HepG2 (cell line): ENCODE measurements around the gene RASD2. TPM values are rescaled to one million over a fixed set of nuclear protein-coding genes. Genes with fewer than 3 reads are reported as not detected.

Source experiments
- ATAC-seq: fragments of 200-7000 bp; cut with Tn5 transposase; 3 replicates; pipeline ENCODE4 v1.9.1; 2020; ENCODE audit warnings: mild to moderate bottlenecking, moderate library complexity
- BruUV-seq: library from RNA; stranded (reverse); fragments of 400-500 nt; replicated peaks from 2 replicates; lab custom pipeline; 2021; lab: Mats Ljungman, UMichigan
- CTCF ChIA-PET: fragments of 300-600 bp; formaldehyde crosslinking; extraction: SDS; loops from one replicate; lab custom pipeline; 2021; ENCODE audit warnings: low total read pairs, inconsistent platforms, low intra/inter-chr PET ratio; lab: Yijun Ruan, JAX
- POLR2A ChIA-PET: fragments of 350-600 bp; sonication (Branson Sonifier 250); formaldehyde crosslinking; loops from one replicate; lab custom pipeline; 2020; ENCODE audit warnings: antibody characterized with exemption, inconsistent platforms; lab: Yijun Ruan, JAX
- DNase-seq: peaks from one replicate; pipeline ENCODE4 v3.0.0-alpha.2; 2015; ENCODE audit warnings: low spot score
- FAIRE-seq: peaks from 3 replicates; lab custom pipeline; 2011; peaks lifted over from hg19 to GRCh38; lab: Jason Lieb, UNC
- H2AFZ ChIP-seq: one replicate; pipeline ENCODE4 v1.6.1; 2011; ENCODE audit warnings: low read length, inconsistent platforms
- H3K27ac ChIP-seq: fragments of 300-600 bp; 3 replicates; pipeline ENCODE4 v1.8.0; 2011; ENCODE audit warnings: mixed run types, mild to moderate bottlenecking, mixed read lengths, low read length, inconsistent platforms; ENCODE audit not compliant: insufficient read depth; ENCODE audit errors: extremely low read length
- H3K27me3 ChIP-seq, 2 experiments: fragments of 200-600 bp in 1 of 2; 2 replicates in 1 of 2; 3 replicates in 1 of 2; pipeline versions ENCODE4 v1.6.0 to v1.8.0; 2011; ENCODE audit warnings: low read length in 2 of 2, mild to moderate bottlenecking in 2 of 2, moderate library complexity in 2 of 2, inconsistent platforms in 1 of 2; ENCODE audit not compliant: insufficient read depth in 2 of 2, control insufficient read depth in 1 of 2
- H3K36me3 ChIP-seq, 2 experiments: fragments of 200-600 bp in 1 of 2; replicated peaks in 1 of 2; 2 replicates in 1 of 2; 3 replicates in 1 of 2; pipeline versions ENCODE4 v1.5.1 to v1.8.0; 2011; ENCODE audit warnings: low read length in 2 of 2, inconsistent platforms in 1 of 2; ENCODE audit not compliant: insufficient read depth in 2 of 2, control insufficient read depth in 1 of 2
- H3K4me1 ChIP-seq: 2 replicates; pipeline ENCODE4 v1.5.1; 2012; ENCODE audit warnings: low read length, inconsistent platforms; ENCODE audit not compliant: insufficient read depth
- H3K4me2 ChIP-seq: 2 replicates; pipeline ENCODE4 v1.6.0; 2011; ENCODE audit warnings: low read depth, low read length, inconsistent platforms
- H3K4me3 ChIP-seq, 3 experiments: fragments of 200-600 bp in 1 of 3; sonication (generic), shearing (Covaris generic) in 1 of 3; replicated peaks in 1 of 3; 2 replicates each; pipeline ENCODE4 v1.5.1; 2011 to 2016; ENCODE audit warnings: low read length in 3 of 3, inconsistent platforms in 2 of 3, low read depth in 2 of 3, mild to moderate bottlenecking in 2 of 3, control low read depth in 1 of 3, mixed read lengths in 1 of 3; ENCODE audit not compliant: insufficient read depth in 1 of 3
- H3K79me2 ChIP-seq: one replicate; pipeline ENCODE4 v1.6.1; 2011; ENCODE audit warnings: low read length, inconsistent platforms; ENCODE audit not compliant: insufficient read depth
- H3K9ac ChIP-seq: 2 replicates; pipeline ENCODE4 v1.6.0; 2011; ENCODE audit warnings: mild to moderate bottlenecking, low read depth, low read length, inconsistent platforms; ENCODE audit not compliant: insufficient read depth
- H3K9me3 ChIP-seq: 2 replicates; pipeline ENCODE4 v1.5.1; 2012; ENCODE audit warnings: mild to moderate bottlenecking, low read length
- H4K20me1 ChIP-seq: 2 replicates; pipeline ENCODE4 v1.6.0; 2011; ENCODE audit warnings: inconsistent platforms, mild to moderate bottlenecking, low read length, moderate library complexity; ENCODE audit not compliant: insufficient read depth
- DBP ChIP-seq: sonication (generic); formaldehyde crosslinking; IDR thresholded peaks from 2 replicates; pipeline ENCODE4 v1.4.0; 2020; ENCODE audit warnings: missing genetic modification reagents; ENCODE audit errors: not compliant biosample characterization
- HNF4G ChIP-seq, 2 experiments: sonication (generic) in 1 of 2; formaldehyde crosslinking in 1 of 2; IDR thresholded peaks; 2 replicates each; pipeline versions ENCODE4 v1.4.0 to v1.6.1; 2011 to 2020; ENCODE audit warnings: borderline replicate concordance in 2 of 2, low read depth in 2 of 2, mild to moderate bottlenecking in 2 of 2, low read length in 1 of 2, missing genetic modification reagents in 1 of 2, moderate library complexity in 1 of 2
- RARG ChIP-seq: sonication (generic); formaldehyde crosslinking; IDR thresholded peaks from 2 replicates; pipeline ENCODE4 v1.4.0; 2020; ENCODE audit warnings: low read depth, mild to moderate bottlenecking, missing genetic modification reagents
- RNF2 ChIP-seq: fragments of 450-650 bp; conservative IDR thresholded peaks from 2 replicates; pipeline ENCODE4 v1.6.1; 2016; ENCODE audit warnings: low read depth
- SMAD1 ChIP-seq: sonication (generic); formaldehyde crosslinking; IDR thresholded peaks from 2 replicates; pipeline ENCODE4 v1.4.0; 2020; ENCODE audit warnings: missing genetic modification reagents, low read depth, mild to moderate bottlenecking, borderline replicate concordance
- THAP9 ChIP-seq: sonication (generic); formaldehyde crosslinking; IDR thresholded peaks from 2 replicates; pipeline ENCODE4; 2020; ENCODE audit warnings: missing genetic modification reagents, mild to moderate bottlenecking, borderline replicate concordance
- ZNF160 ChIP-seq: sonication (generic); formaldehyde crosslinking; IDR thresholded peaks from 2 replicates; pipeline ENCODE4 v1.8.0; 2022; ENCODE audit warnings: mild to moderate bottlenecking, inconsistent platforms, missing genetic modification reagents
- ZNF281 ChIP-seq: sonication (generic); formaldehyde crosslinking; IDR thresholded peaks from 2 replicates; pipeline ENCODE4 v1.4.0; 2020; ENCODE audit warnings: missing genetic modification reagents, borderline replicate concordance
- ZNF30 ChIP-seq: sonication (generic); formaldehyde crosslinking; IDR thresholded peaks from 2 replicates; pipeline ENCODE4 v1.5.0; 2020; ENCODE audit warnings: mild to moderate bottlenecking, missing genetic modification reagents
- ZNF331 ChIP-seq: sonication (generic); formaldehyde crosslinking; IDR thresholded peaks from 2 replicates; pipeline ENCODE4 v1.4.0; 2020; ENCODE audit warnings: missing genetic modification reagents
- ZNF598 ChIP-seq: sonication (generic); formaldehyde crosslinking; IDR thresholded peaks from 2 replicates; pipeline ENCODE4 v1.5.1; 2020; ENCODE audit warnings: mild to moderate bottlenecking, missing genetic modification reagents, borderline replicate concordance
- ZNF629 ChIP-seq: sonication (generic); formaldehyde crosslinking; conservative IDR thresholded peaks from 2 replicates; pipeline ENCODE4 v1.5.0; 2020; ENCODE audit warnings: missing genetic modification reagents
- WGBS: methylation state at CpG from one replicate; pipeline ENCODE4 v1.1.6; 2017; ENCODE audit warnings: low lambda C conversion rate; 5-methylcytosine and 5-hydroxymethylcytosine counted together
- in situ Hi-C: cut with HindIII; loops from 2 replicates; pipeline ENCODE4 v1.10.0; 2017; ENCODE audit warnings: low pct_unique_long_range_greater_than_20kb; ENCODE audit not compliant: extremely low pct_ligation_motif_present
- intact Hi-C: fragments of 100-400 bp; cut with micrococcal nuclease; formaldehyde crosslinking; loops from one replicate; pipeline ENCODE4 v1.10.0; 2022; ENCODE audit not compliant: unreplicated experiment
- polyA plus RNA-seq, 8 experiments: library from polyadenylated mRNA; depleted of rRNA in 3 of 8; stranded (reverse) in 7 of 8; unstranded in 1 of 8; fragments of >200 nt; fragmentation: Illumina TruSeq in 4 of 8; extraction: Trizol in 4 of 8; gene quantifications; 2 replicates each; pipeline versions ENCODE4 v1.2.1 to v1.2.3, GENCODE V29; 2011 to 2016; ENCODE audit warnings: low read depth in 4 of 8, missing spikeins in 1 of 8, mixed read lengths in 1 of 8; ENCODE audit not compliant: insufficient read depth in 1 of 8
- total RNA-seq, 5 experiments: library from RNA; depleted of rRNA; stranded (reverse); fragments of >200 nt; fragmentation: Illumina TruSeq; extraction: Trizol; gene quantifications; 2 replicates each; pipeline ENCODE4 v1.2.3, GENCODE V29; 2016; ENCODE audit warnings: low read depth in 1 of 5

The RASD2 gene
- total and polyA plus RNA-seq, 2 of the 13 experiments (the other 11 are each of a cell fraction or from before 2014, with no cell fraction given), result not detected

GRCh38 chr22:35531202-35531601 is 9.4 kb upstream of the RASD2 start:
- POLR2A ChIA-PET, result no interaction called here

More at GRCh38 chr22:35531202-35531601, 9.4 kb upstream of the RASD2 start:
- no peaks in the 10 kb centered on the region for H3K79me2 ChIP-seq
- peaks cover 0 to 2% of the 10 kb centered on the region in 2 experiments; a peak in 2 of 5 replicates for H3K27me3 ChIP-seq
- H4K20me1 ChIP-seq, result no peaks in the 10 kb centered on the region
- CTCF ChIA-PET, result no interaction called here
- in situ Hi-C loops, result no loop called here
- no TSS peak for BruUV-seq
- H3K4me1 ChIP-seq, result peaks cover 9% of the 10 kb centered on the region
- no peak overlapping the region for H3K27ac ChIP-seq
- no peak overlapping the region for H3K9ac ChIP-seq
- no peak for FAIRE-seq
- DNase-seq, result no peak
- H2AFZ ChIP-seq, result no peak overlapping the region
- no peak overlapping the region for H3K4me2 ChIP-seq
- WGBS, result 49% methylated on average over 6 of the region's 6 CpGs
- TF ChIP-seq RNF2 (no peak), ZNF281 (CRISPR knock-in tag) (no peak), ZNF629 (no peak), ZNF30 (CRISPR knock-in tag) (no peak), SMAD1 (no peak), DBP (CRISPR knock-in tag) (no peak), ZNF160 (CRISPR knock-in tag) (no peak), HNF4G (IDR thresholded peaks at IDR 0.05; ENCODE audit: borderline replicate concordance, low read depth, low read length) (no peak), HNF4G (CRISPR knock-in tag; IDR thresholded peaks at IDR 0.05; ENCODE audit: borderline replicate concordance, low read depth) (no peak), THAP9 (no peak), ZNF331 (no peak), RARG (CRISPR knock-in tag) (no peak), ZNF598 (CRISPR knock-in tag) (no peak)
- H3K36me3 ChIP-seq, result no peaks in the 10 kb centered on the region
- no peak for ATAC-seq
- H3K9me3 ChIP-seq, result no peaks in the 10 kb centered on the region
- intact Hi-C loops, result no loop called here
- H3K4me3 ChIP-seq, result no peak overlapping the region
